K562 (cell line): ENCODE results near the gene MXI1. TPM values are rescaled to one million over a fixed set of nuclear protein-coding genes. Genes with fewer than 3 reads are reported as not detected.

ENCODE experiments used
- ATAC-seq: fragments of 200-7000 bp; cut with Tn5 transposase; 3 replicates; pipeline ENCODE4 v1.9.1; 2020; ENCODE audit warnings: moderate library complexity
- BruUV-seq: library from RNA; stranded (reverse); fragments of 400-500 nt; replicated peaks from 2 replicates; lab custom pipeline; 2021; lab: Mats Ljungman, UMichigan
- CTCF ChIA-PET: fragments of 300-600 bp; formaldehyde crosslinking; extraction: SDS; loops from one replicate; lab custom pipeline; 2021; ENCODE audit warnings: low intra/inter-chr PET ratio; lab: Yijun Ruan, JAX
- POLR2A ChIA-PET: fragments of 300-600, 350-650 bp; sonication (Branson Sonifier 250); formaldehyde crosslinking; extraction: SDS; loops from one replicate; lab custom pipeline; 2021; ENCODE audit warnings: antibody characterized with exemption, inconsistent platforms; lab: Yijun Ruan, JAX
- DNase-seq, 4 experiments: peaks; one replicate each; pipeline versions ENCODE4 v3.0.0 to v3.0.0-alpha.2; 2011 to 2018; ENCODE audit warnings: low spot score in 3 of 4, mixed read lengths in 3 of 4; ENCODE audit errors: extremely low read depth in 1 of 4
- FAIRE-seq: peaks from 2 replicates; lab custom pipeline; 2011; peaks lifted over from hg19 to GRCh38; lab: Jason Lieb, UNC
- H2AFZ ChIP-seq: 2 replicates; pipeline ENCODE4 v1.6.0; 2011; ENCODE audit warnings: low read depth, low read length, control low read depth, inconsistent platforms
- H3K27ac ChIP-seq: fragments of 200-600 bp; 3 replicates; pipeline ENCODE4 v1.8.0; 2011; ENCODE audit warnings: low read depth, mild to moderate bottlenecking, control low read depth, inconsistent platforms, low read length, moderate library complexity, mixed read lengths; ENCODE audit errors: extremely low read depth
- H3K27me3 ChIP-seq, 2 experiments: fragments of 300-600 bp in 1 of 2; 2 replicates in 1 of 2; 3 replicates in 1 of 2; pipeline versions ENCODE4 v1.6.0 to v1.8.0; 2011; ENCODE audit warnings: inconsistent platforms in 2 of 2, low read length in 2 of 2, mild to moderate bottlenecking in 1 of 2, mixed read lengths in 1 of 2, moderate library complexity in 1 of 2; ENCODE audit not compliant: control insufficient read depth in 2 of 2, insufficient read depth in 2 of 2
- H3K36me3 ChIP-seq: fragments of 300-600 bp; 3 replicates; pipeline ENCODE4 v1.8.0; 2011; ENCODE audit warnings: mild to moderate bottlenecking, low read length, inconsistent platforms; ENCODE audit not compliant: control insufficient read depth, insufficient read depth
- H3K4me1 ChIP-seq, 2 experiments: fragments of 200-600 bp in 1 of 2; replicated peaks in 1 of 2; 2 replicates in 1 of 2; 3 replicates in 1 of 2; pipeline versions ENCODE4 v1.5.1 to v1.8.0; 2011; ENCODE audit warnings: inconsistent platforms in 2 of 2, low read length in 2 of 2, mild to moderate bottlenecking in 1 of 2, mixed read lengths in 1 of 2, moderate library complexity in 1 of 2; ENCODE audit not compliant: control insufficient read depth in 2 of 2, insufficient read depth in 2 of 2
- H3K4me2 ChIP-seq: 2 replicates; pipeline ENCODE4 v1.6.1; 2011; ENCODE audit warnings: low read length, control low read depth, inconsistent platforms, mixed read lengths; ENCODE audit not compliant: insufficient read depth
- H3K4me3 ChIP-seq: fragments of 200-600 bp; sonication (generic), shearing (Covaris generic); 2 replicates; pipeline ENCODE4 v1.5.1; 2016; ENCODE audit warnings: control low read depth, inconsistent platforms
- H3K79me2 ChIP-seq: fragments of 200-600 bp; 3 replicates; pipeline ENCODE4 v1.8.0; 2011; ENCODE audit warnings: low read length, inconsistent platforms; ENCODE audit not compliant: control insufficient read depth, insufficient read depth
- H3K9ac ChIP-seq, 2 experiments: 2 replicates each; pipeline versions ENCODE4 v1.6.0 to v1.6.1; 2011; ENCODE audit warnings: low read depth in 2 of 2, low read length in 2 of 2, control low read depth in 1 of 2, inconsistent platforms in 1 of 2, mild to moderate bottlenecking in 1 of 2, mixed read lengths in 1 of 2; ENCODE audit not compliant: insufficient read depth in 1 of 2
- H3K9me1 ChIP-seq: one replicate; pipeline ENCODE4 v1.6.0; 2011; ENCODE audit warnings: inconsistent platforms, mild to moderate bottlenecking, low read length, moderate library complexity; ENCODE audit not compliant: control insufficient read depth, insufficient read depth
- H3K9me3 ChIP-seq: replicated peaks from 2 replicates; pipeline ENCODE4 v1.5.1; 2011; ENCODE audit warnings: low read depth, low read length, inconsistent platforms; ENCODE audit not compliant: control insufficient read depth, insufficient read depth
- H4K20me1 ChIP-seq: replicated peaks from 2 replicates; pipeline ENCODE4 v1.6.1; 2011; ENCODE audit warnings: low read length, inconsistent platforms, mixed read lengths; ENCODE audit not compliant: control insufficient read depth, insufficient read depth
- KDM4B ChIP-seq, 2 experiments: fragments of 450-650 bp in 1 of 2; sonication (generic) in 1 of 2; IDR thresholded peaks; 2 replicates each; pipeline ENCODE4 v1.6.1; 2016 to 2017; ENCODE audit warnings: borderline replicate concordance in 2 of 2, antibody characterized with exemption in 1 of 2, low read depth in 1 of 2, mild to moderate bottlenecking in 1 of 2
- PRMT5 ChIP-seq: sonication (generic); formaldehyde crosslinking; IDR thresholded peaks from 2 replicates; pipeline ENCODE4 v1.5.0; 2020; ENCODE audit warnings: missing genetic modification reagents
- RBM17 ChIP-seq: fragments of 200-400 bp; formaldehyde crosslinking; IDR thresholded peaks from 2 replicates; pipeline ENCODE4 v1.6.1; 2017; ENCODE audit warnings: low read depth, mild to moderate bottlenecking, low read length, borderline replicate concordance
- SIN3B ChIP-seq: fragments of 450-650 bp; IDR thresholded peaks from 2 replicates; pipeline ENCODE4 v1.6.1; 2017; ENCODE audit warnings: low read depth, mild to moderate bottlenecking, moderate library complexity
- ZBTB8A ChIP-seq: fragments of 450-650 bp; IDR thresholded peaks from 2 replicates; pipeline ENCODE4 v1.6.1; 2018; ENCODE audit warnings: mild to moderate bottlenecking, moderate library complexity; ENCODE audit not compliant: partially characterized antibody
- WGBS: fragments of 100-300 bp; shearing (Covaris generic); methylation state at CpG from one replicate; pipeline ENCODE4 v1.1.6; 2016; ENCODE audit warnings: low coverage, mixed read lengths; ENCODE audit not compliant: insufficient coverage; ENCODE audit errors: missing lambda C conversion rate; 5-methylcytosine and 5-hydroxymethylcytosine counted together
- in situ Hi-C: fragments of 300-500 bp; cut with MboI; formaldehyde crosslinking; loops from 4 replicates; pipeline ENCODE4 v1.15.0; 2018; ENCODE audit warnings: inconsistent platforms, mixed read lengths
- intact Hi-C: fragments of 100-400 bp; cut with micrococcal nuclease; formaldehyde crosslinking; loops from 2 replicates; pipeline ENCODE4 v1.14.2; 2022
- polyA plus RNA-seq, 8 experiments: library from polyadenylated mRNA; depleted of rRNA in 4 of 8; stranded (reverse) in 5 of 8; unstranded in 3 of 8; fragments of >200 nt; fragmentation: Nextera tagmentation in 2 of 8; fragmentation: Illumina TruSeq in 1 of 8; extraction: Ambion mirVana in 2 of 8; extraction: Trizol in 1 of 8; gene quantifications; 2 replicates each; pipeline versions ENCODE4 v1.2.1 to v1.2.3, GENCODE V29; 2011 to 2014; ENCODE audit warnings: inconsistent platforms in 1 of 8, missing spikeins in 1 of 8
- total RNA-seq, 7 experiments: library from RNA; depleted of rRNA in 6 of 7; stranded (reverse); fragments of >200 nt in 6 of 7; fragmentation: Illumina TruSeq in 2 of 7; extraction: Trizol in 2 of 7; gene quantifications; 2 replicates each; pipeline versions ENCODE4 v1.2.1 to v1.2.3, GENCODE V29; 2011 to 2021; ENCODE audit warnings: low replicate concordance in 1 of 7

Gene MXI1
- total and polyA plus RNA-seq, 9 of the 15 experiments (the other 6 are each of a cell fraction or from before 2014, with no cell fraction given), result 9.1 to 23.7 (median 14.8) TPM

DNA sequence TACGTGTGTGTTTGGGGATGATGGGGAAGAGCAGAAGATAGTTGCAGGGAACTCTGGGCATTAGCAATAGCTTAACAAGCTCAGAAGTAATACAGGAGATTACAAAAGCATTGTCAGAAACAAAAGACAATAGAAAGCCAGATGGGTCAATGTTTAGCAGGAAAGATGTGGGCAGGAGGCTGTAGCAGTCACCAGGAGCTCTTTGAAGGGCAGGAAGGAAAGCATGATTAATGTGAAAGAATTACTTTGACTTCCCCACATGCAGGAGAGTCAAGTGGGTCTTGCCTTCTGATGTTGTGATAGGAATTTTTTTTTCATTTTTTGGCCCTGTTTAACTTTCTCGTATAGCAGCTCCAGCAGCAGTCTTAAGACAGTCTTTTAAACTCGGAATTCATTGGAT is 103.3 kb downstream of the MXI1 start:
- peaks cover 2 to 6% of the 10 kb centered on the region in 2 experiments; a peak in 1 of 5 replicates for H3K27me3 ChIP-seq
- no TSS peak for BruUV-seq
- CTCF ChIA-PET, result interaction anchor here (1.8 to 2.4 kb wide), 2 partner anchors 225 to 236 kb away, joined by 10 to 13 read pairs; no protein-coding TSS in a partner anchor
- no peak for TF ChIP-seq ZBTB8A
- no peak for TF ChIP-seq SIN3B
- no peak for TF ChIP-seq RBM17
- TF ChIP-seq KDM4B (IDR thresholded peaks at IDR 0.05; ENCODE audit: borderline replicate concordance in 2 of 2, low read depth in 1 of 2), result no peak
- TF ChIP-seq PRMT5 (CRISPR knock-in tag), result no peak
- H3K36me3 ChIP-seq, result no peaks in the 10 kb centered on the region
- H3K9me3 ChIP-seq, result no peaks in the 10 kb centered on the region
- no peaks in the 10 kb centered on the region for H3K79me2 ChIP-seq
- no peak overlapping the region for H2AFZ ChIP-seq
- POLR2A ChIA-PET, result no interaction called here
- no peak overlapping the region for H3K9ac ChIP-seq
- WGBS, result 30% methylated on average over 3 of the region's 3 CpGs
- H3K4me1 ChIP-seq, result peaks cover 0 to 3% of the 10 kb centered on the region in 2 experiments; a peak in 1 of 5 replicates
- no peak overlapping the region for H3K4me2 ChIP-seq
- no peaks in the 10 kb centered on the region for H3K9me1 ChIP-seq
- H4K20me1 ChIP-seq, result no peaks in the 10 kb centered on the region
- FAIRE-seq (no peak), DNase-seq (no peak), ATAC-seq (no peak)
- intact Hi-C loops, result loop anchor here (1.0 to 10.0 kb wide), 5 partner anchors 226 to 1824 kb away; no protein-coding TSS in a partner anchor
- H3K4me3 ChIP-seq, result no peak overlapping the region
- in situ Hi-C loops, result loop anchor here (5.0 kb wide), 1 partner anchor 242 kb away; no protein-coding TSS in a partner anchor
- H3K27ac ChIP-seq, result no peak overlapping the region
